ENCODE results near the gene TXNDC5.

TXNDC5 gene
- total RNA-seq, result 0.35 to 2.9 (median 0.86) reads per million in 3 donors

GRCh38 chr6:7910654-7911344, at the start of gene TXNDC5:
Gene TXNDC5, minus strand, starts transcription at chr6:7910788. Its CDS starts 12 bp downstream, at chr6:7910776.
- Histone ChIP-seq H3K27me3 (replicated peaks; ENCODE audit: control insufficient read depth, insufficient read depth, low read length, poor library complexity, severe bottlenecking) (no peaks in the 10 kb centered on the region), H3K4me1 (ENCODE audit: control insufficient read depth, insufficient read depth, low read length, poor library complexity, severe bottlenecking) (peaks cover 12% of the 10 kb centered on the region), H3K9me3 (ENCODE audit: control insufficient read depth, low read length) (no peaks in the 10 kb centered on the region), H3K27ac (ENCODE audit: insufficient read depth, low read length, poor library complexity, severe bottlenecking) (peak within 1 kb of the TSS; percentile 35), H3K36me3 (ENCODE audit: control insufficient read depth, insufficient read depth, low read length) (no peaks in the 10 kb centered on the region), H3K4me3 (ENCODE audit: insufficient read depth, low read depth, low read length, poor library complexity, severe bottlenecking) (peak within 1 kb of the TSS; percentile 79)
- DNase-seq, result peak; percentile 7 to 56 (median 38)

- Histone ChIP-seq H3K27me3 (replicated peaks; ENCODE audit: control insufficient read depth, insufficient read depth, low read length, poor library complexity, severe bottlenecking) (no peaks in the 10 kb centered on the region), H3K9me3 (ENCODE audit: control insufficient read depth, low read length) (no peaks in the 10 kb centered on the region), H3K36me3 (ENCODE audit: control insufficient read depth, insufficient read depth, low read length) (no peaks in the 10 kb centered on the region), H3K4me1 (ENCODE audit: control insufficient read depth, insufficient read depth, low read length, poor library complexity, severe bottlenecking) (no peaks in the 10 kb centered on the region), H3K4me3 (ENCODE audit: insufficient read depth, low read depth, low read length, poor library complexity, severe bottlenecking) (no peak overlapping the region), H3K27ac (ENCODE audit: insufficient read depth, low read length, poor library complexity, severe bottlenecking) (no peak overlapping the region)
- no peak for DNase-seq
Observed at GRCh38 chr6:7960141-7960540, 49.6 kb upstream of the TXNDC5 start.

DNA sequence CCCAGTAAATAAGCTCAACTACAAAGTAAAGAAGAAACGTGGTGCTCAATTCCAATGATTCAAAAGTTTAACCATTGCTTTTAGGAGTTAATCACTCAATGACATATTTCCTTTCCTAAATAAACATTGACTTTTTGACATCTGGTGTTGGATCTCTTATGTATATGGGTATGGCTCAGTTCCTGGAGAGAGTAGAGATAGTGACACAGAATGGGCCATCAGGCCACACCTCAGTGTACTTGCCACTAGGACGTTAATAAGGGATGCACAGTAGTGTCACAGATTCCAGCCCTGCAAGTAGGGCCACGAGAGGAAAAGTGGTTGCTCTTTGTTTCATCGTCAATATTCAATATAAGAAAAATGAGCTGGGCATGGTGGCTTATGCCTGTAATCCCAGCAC, 48.9 kb upstream of the TXNDC5 start:
- H3K36me3 ChIP-seq (ENCODE audit: control insufficient read depth, insufficient read depth, low read length), result no peaks in the 10 kb centered on the region
- H3K4me3 ChIP-seq (ENCODE audit: insufficient read depth, low read depth, low read length, poor library complexity, severe bottlenecking), result no peak overlapping the region
- H3K4me1 ChIP-seq (ENCODE audit: control insufficient read depth, insufficient read depth, low read length, poor library complexity, severe bottlenecking), result no peaks in the 10 kb centered on the region
- no peaks in the 10 kb centered on the region for H3K27me3 ChIP-seq (replicated peaks; ENCODE audit: control insufficient read depth, insufficient read depth, low read length, poor library complexity, severe bottlenecking)
- no peak for DNase-seq
- no peak overlapping the region for H3K27ac ChIP-seq (ENCODE audit: insufficient read depth, low read length, poor library complexity, severe bottlenecking)
- no peaks in the 10 kb centered on the region for H3K9me3 ChIP-seq (ENCODE audit: control insufficient read depth, low read length)

DNA sequence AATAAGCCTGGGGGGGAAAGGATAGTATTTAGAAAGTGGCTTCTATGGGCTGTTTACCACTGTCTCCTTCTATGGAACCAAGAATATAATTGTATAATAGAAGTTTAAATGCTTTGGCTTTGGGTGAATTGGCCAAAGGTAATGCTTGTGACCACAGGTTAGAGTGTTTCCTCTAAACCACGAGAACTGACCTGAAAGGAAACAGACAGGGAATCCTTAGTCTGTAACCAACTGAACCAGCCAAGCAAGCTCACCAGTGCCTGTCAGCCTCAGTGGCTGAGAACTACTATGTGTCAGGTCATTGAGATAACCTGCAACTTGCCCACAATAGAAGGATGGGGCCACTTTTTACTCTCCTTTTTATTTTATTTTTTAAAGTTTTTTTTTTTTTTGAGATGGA, 47.9 kb upstream of the TXNDC5 start:
- Histone ChIP-seq H3K4me1 (ENCODE audit: control insufficient read depth, insufficient read depth, low read length, poor library complexity, severe bottlenecking) (no peaks in the 10 kb centered on the region), H3K4me3 (ENCODE audit: insufficient read depth, low read depth, low read length, poor library complexity, severe bottlenecking) (no peak overlapping the region), H3K36me3 (ENCODE audit: control insufficient read depth, insufficient read depth, low read length) (no peaks in the 10 kb centered on the region), H3K27ac (ENCODE audit: insufficient read depth, low read length, poor library complexity, severe bottlenecking) (no peak overlapping the region), H3K27me3 (replicated peaks; ENCODE audit: control insufficient read depth, insufficient read depth, low read length, poor library complexity, severe bottlenecking) (no peaks in the 10 kb centered on the region), H3K9me3 (ENCODE audit: control insufficient read depth, low read length) (no peaks in the 10 kb centered on the region)
- no peak for DNase-seq

DNA sequence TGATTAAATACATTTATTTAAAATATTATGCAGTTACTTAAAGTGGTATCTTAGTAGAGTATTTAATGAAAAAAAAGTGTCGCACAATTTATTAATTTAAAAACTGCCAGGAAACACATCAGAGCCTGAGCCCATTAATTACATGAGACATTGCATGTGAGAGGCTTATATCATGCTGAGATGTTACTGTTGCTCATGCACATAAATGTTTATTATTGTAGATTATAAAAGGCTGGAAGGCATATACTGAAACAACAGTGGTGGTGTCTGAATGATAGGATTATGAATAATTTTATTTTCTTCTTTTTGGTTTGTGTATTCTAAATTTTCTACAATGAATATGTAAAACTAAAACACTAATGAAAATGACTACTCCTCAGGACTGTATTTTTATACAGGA, 45.7 kb upstream of the TXNDC5 start:
- Histone ChIP-seq H3K4me1 (ENCODE audit: control insufficient read depth, insufficient read depth, low read length, poor library complexity, severe bottlenecking) (no peaks in the 10 kb centered on the region), H3K27me3 (replicated peaks; ENCODE audit: control insufficient read depth, insufficient read depth, low read length, poor library complexity, severe bottlenecking) (no peaks in the 10 kb centered on the region), H3K9me3 (ENCODE audit: control insufficient read depth, low read length) (no peaks in the 10 kb centered on the region), H3K27ac (ENCODE audit: insufficient read depth, low read length, poor library complexity, severe bottlenecking) (no peak overlapping the region), H3K36me3 (ENCODE audit: control insufficient read depth, insufficient read depth, low read length) (no peaks in the 10 kb centered on the region), H3K4me3 (ENCODE audit: insufficient read depth, low read depth, low read length, poor library complexity, severe bottlenecking) (no peak overlapping the region)
- DNase-seq, result no peak

DNA sequence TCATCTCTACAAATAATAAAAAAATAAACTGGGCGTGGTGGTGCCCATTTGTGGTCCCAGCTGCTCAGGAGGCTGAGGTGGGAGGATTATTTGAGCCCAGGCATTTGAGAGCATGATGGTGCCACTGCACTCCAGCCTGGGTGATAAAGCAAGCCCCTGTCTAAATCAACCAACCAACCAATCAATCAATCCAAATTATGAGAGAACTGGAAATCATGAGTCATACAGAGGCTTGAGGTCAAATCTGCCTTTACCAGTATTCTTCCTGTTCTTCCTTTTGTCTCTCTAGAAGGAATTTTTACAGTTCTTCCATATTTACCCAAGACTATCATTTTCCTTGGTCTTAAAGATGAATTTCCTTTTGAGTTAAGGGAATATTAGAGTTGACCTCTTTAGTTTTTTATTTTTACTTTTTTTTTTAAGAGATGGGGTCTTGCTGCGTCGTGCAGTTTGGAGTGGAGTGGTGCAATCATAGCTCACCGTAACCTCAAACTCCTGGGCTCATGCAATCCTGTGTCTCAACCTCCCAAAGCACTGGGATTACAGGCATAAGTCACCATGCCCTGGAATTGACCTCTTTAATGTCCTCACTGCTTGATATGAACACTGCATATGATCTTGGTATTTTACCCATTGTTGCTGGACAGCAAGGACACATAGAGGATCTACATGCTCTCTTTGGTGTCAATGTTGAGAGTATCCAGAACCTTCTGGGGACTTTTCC, 44.1 kb upstream of the TXNDC5 start:
- Histone ChIP-seq H3K4me3 (ENCODE audit: insufficient read depth, low read depth, low read length, poor library complexity, severe bottlenecking) (no peak overlapping the region), H3K4me1 (ENCODE audit: control insufficient read depth, insufficient read depth, low read length, poor library complexity, severe bottlenecking) (no peaks in the 10 kb centered on the region)

GRCh38 chr6:7953753-7954152, 43.2 kb upstream of the TXNDC5 start:
- no peak for DNase-seq
- Histone ChIP-seq H3K36me3 (ENCODE audit: control insufficient read depth, insufficient read depth, low read length) (no peaks in the 10 kb centered on the region), H3K27ac (ENCODE audit: insufficient read depth, low read length, poor library complexity, severe bottlenecking) (no peak overlapping the region), H3K27me3 (replicated peaks; ENCODE audit: control insufficient read depth, insufficient read depth, low read length, poor library complexity, severe bottlenecking) (no peaks in the 10 kb centered on the region), H3K4me3 (ENCODE audit: insufficient read depth, low read depth, low read length, poor library complexity, severe bottlenecking) (no peak overlapping the region), H3K4me1 (ENCODE audit: control insufficient read depth, insufficient read depth, low read length, poor library complexity, severe bottlenecking) (no peaks in the 10 kb centered on the region), H3K9me3 (ENCODE audit: control insufficient read depth, low read length) (no peaks in the 10 kb centered on the region)

More for the DNA sequence above, 44.1 kb upstream of the TXNDC5 start:
- no peak for DNase-seq
- Histone ChIP-seq H3K27ac (ENCODE audit: insufficient read depth, low read length, poor library complexity, severe bottlenecking) (no peak overlapping the region), H3K9me3 (ENCODE audit: control insufficient read depth, low read length) (no peaks in the 10 kb centered on the region), H3K27me3 (replicated peaks; ENCODE audit: control insufficient read depth, insufficient read depth, low read length, poor library complexity, severe bottlenecking) (no peaks in the 10 kb centered on the region), H3K36me3 (ENCODE audit: control insufficient read depth, insufficient read depth, low read length) (no peaks in the 10 kb centered on the region)

- no peak for DNase-seq
- H3K36me3 ChIP-seq (ENCODE audit: control insufficient read depth, insufficient read depth, low read length), result no peaks in the 10 kb centered on the region
- H3K4me1 ChIP-seq (ENCODE audit: control insufficient read depth, insufficient read depth, low read length, poor library complexity, severe bottlenecking), result no peaks in the 10 kb centered on the region
- H3K27me3 ChIP-seq (replicated peaks; ENCODE audit: control insufficient read depth, insufficient read depth, low read length, poor library complexity, severe bottlenecking), result peaks cover 5% of the 10 kb centered on the region
- H3K9me3 ChIP-seq (ENCODE audit: control insufficient read depth, low read length), result no peaks in the 10 kb centered on the region
- no peak overlapping the region for H3K4me3 ChIP-seq (ENCODE audit: insufficient read depth, low read depth, low read length, poor library complexity, severe bottlenecking)
- no peak overlapping the region for H3K27ac ChIP-seq (ENCODE audit: insufficient read depth, low read length, poor library complexity, severe bottlenecking)
Observed at GRCh38 chr6:7939864-7940228, 29.3 kb upstream of the TXNDC5 start.

- no peak for DNase-seq
Observed at GRCh38 chr6:7939184-7939863, 28.7 kb upstream of the TXNDC5 start.

More at GRCh38 chr6:7939184-7939863, 28.7 kb upstream of the TXNDC5 start:
- H3K27me3 ChIP-seq (replicated peaks; ENCODE audit: control insufficient read depth, insufficient read depth, low read length, poor library complexity, severe bottlenecking), result peaks cover 5% of the 10 kb centered on the region
- H3K36me3 ChIP-seq (ENCODE audit: control insufficient read depth, insufficient read depth, low read length), result no peaks in the 10 kb centered on the region
- H3K9me3 ChIP-seq (ENCODE audit: control insufficient read depth, low read length), result no peaks in the 10 kb centered on the region
- no peaks in the 10 kb centered on the region for H3K4me1 ChIP-seq (ENCODE audit: control insufficient read depth, insufficient read depth, low read length, poor library complexity, severe bottlenecking)
- no peak overlapping the region for H3K27ac ChIP-seq (ENCODE audit: insufficient read depth, low read length, poor library complexity, severe bottlenecking)
- no peak overlapping the region for H3K4me3 ChIP-seq (ENCODE audit: insufficient read depth, low read depth, low read length, poor library complexity, severe bottlenecking)

All from effector memory CD4-positive, alpha-beta T cell (primary cell).